PFSK-1 (cell line): ENCODE results near the gene MOGAT3.

ENCODE experiments used
- FOXP2 ChIP-seq: optimal IDR thresholded peaks from 2 replicates; pipeline ENCODE3; 2011; ENCODE audit warnings: borderline replicate concordance, control low read depth, inconsistent platforms; ENCODE audit not compliant: insufficient read depth; ENCODE audit errors: extremely low read length, extremely low read depth
- POLR2AphosphoS5 ChIP-seq: IDR thresholded peaks from 2 replicates; pipeline ENCODE4 v1.6.1; 2012; ENCODE audit warnings: low read depth, mild to moderate bottlenecking, control low read depth, low read length, moderate library complexity
- REST ChIP-seq, 2 experiments: IDR thresholded peaks; 2 replicates each; pipeline versions ENCODE4 v1.6.1 to v1.8.0; 2011 to 2012; ENCODE audit warnings: low read depth in 2 of 2, low read length in 2 of 2, control low read depth in 1 of 2, inconsistent platforms in 1 of 2, mild to moderate bottlenecking in 1 of 2, moderate library complexity in 1 of 2; ENCODE audit not compliant: insufficient read depth in 1 of 2
- SIN3A ChIP-seq: IDR thresholded peaks from 2 replicates; pipeline ENCODE4 v1.6.1; 2012; ENCODE audit warnings: mild to moderate bottlenecking, low read length, moderate library complexity, borderline replicate concordance; ENCODE audit not compliant: insufficient read depth
- TAF1 ChIP-seq: IDR thresholded peaks from 2 replicates; pipeline ENCODE4 v1.6.1; 2012; ENCODE audit warnings: low read length, control low read depth, borderline replicate concordance; ENCODE audit not compliant: insufficient read depth

Gene MOGAT3

GRCh38 chr7:101155303-101155702 is 45.5 kb downstream of the MOGAT3 start:
- TF ChIP-seq POLR2AphosphoS5, result no peak
- TF ChIP-seq FOXP2, result no peak
- TF ChIP-seq TAF1, result no peak
- TF ChIP-seq SIN3A, result no peak
- TF ChIP-seq REST (IDR thresholded peaks at IDR 0.05; ENCODE audit: insufficient read depth in 1 of 2, low read depth in 2 of 2, low read length in 2 of 2), result no peak

DNA sequence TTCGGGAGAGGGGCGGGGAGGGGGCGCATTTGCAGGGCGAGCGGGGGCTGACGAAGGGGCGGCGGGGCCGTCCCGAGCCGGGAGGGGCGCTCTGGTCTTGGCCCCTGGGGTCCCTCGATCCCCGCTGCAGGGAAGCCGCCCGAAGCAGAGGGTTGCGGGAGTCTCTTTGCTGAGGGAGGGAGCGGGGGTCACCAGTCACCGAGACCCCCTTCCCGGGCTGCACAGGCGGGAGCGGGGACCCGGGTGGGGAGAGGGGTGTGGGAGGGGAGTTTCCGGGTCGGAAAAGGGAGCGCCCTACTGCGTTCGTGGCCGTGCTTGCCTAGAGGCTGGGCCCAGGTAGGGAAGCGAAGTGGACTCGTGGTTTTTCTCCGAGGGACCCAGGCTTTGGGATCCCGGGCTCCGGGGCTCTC is 46.1 kb downstream of the MOGAT3 start:
- TF ChIP-seq TAF1, result no peak
- no peak for TF ChIP-seq REST (IDR thresholded peaks at IDR 0.05; ENCODE audit: insufficient read depth in 1 of 2, low read depth in 2 of 2, low read length in 2 of 2)
- TF ChIP-seq SIN3A, result no peak
- no peak for TF ChIP-seq POLR2AphosphoS5
- no peak for TF ChIP-seq FOXP2

- TF ChIP-seq REST (IDR thresholded peaks at IDR 0.05; ENCODE audit: insufficient read depth in 1 of 2, low read depth in 2 of 2, low read length in 2 of 2), result no peak
- no peak; the same call in 1 of the 2 replicates for TF ChIP-seq SIN3A
- TF ChIP-seq POLR2AphosphoS5, result no peak
- TF ChIP-seq FOXP2, result no peak
- TF ChIP-seq TAF1, result no peak
These were observed 46.7 kb downstream of the MOGAT3 start, which contains the start of gene AP1S1 for GRCh38 chr7:101153969-101154692. Gene AP1S1 (plus strand): TSS chr7:101154476. CDS start chr7:101154515, 39 bp downstream.

DNA sequence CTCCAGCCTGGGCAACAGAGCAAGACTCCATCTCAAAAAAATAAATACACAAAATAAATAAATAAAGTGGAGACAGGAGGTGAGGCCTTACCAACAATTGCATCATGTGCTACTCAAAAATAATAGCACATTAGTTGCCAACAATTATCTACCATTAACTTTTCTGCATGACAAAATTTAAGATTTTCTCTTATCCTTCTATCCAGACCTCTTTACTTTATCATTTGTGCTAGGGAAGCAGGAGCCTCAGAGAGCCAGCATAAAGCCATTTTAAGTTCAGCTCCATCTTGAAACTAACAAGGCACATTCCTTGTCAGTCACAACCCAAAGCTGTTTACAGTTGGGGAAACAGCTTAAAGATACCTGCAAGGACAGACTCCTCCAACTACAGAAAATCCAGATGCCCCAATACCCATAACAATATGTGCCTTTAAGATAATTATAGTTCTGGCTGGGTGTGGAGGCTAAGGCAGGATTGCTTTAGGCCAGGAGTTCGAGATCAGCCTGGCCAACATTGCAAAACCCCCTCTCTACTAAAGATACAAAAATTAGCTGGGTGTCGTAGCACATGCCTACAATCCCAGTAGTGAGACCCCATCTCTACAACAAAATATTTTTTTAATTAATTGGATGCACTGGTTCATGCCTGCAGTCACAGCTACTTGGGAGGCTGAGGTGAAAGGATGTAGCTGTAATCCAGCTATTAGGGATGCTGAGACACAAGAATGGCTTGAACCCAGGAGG is 48.8 kb downstream of the MOGAT3 start:
- no peak for TF ChIP-seq REST (IDR thresholded peaks at IDR 0.05; ENCODE audit: insufficient read depth in 1 of 2, low read depth in 2 of 2, low read length in 2 of 2)
- TF ChIP-seq SIN3A, result no peak
- TF ChIP-seq TAF1, result no peak
- TF ChIP-seq POLR2AphosphoS5, result no peak
- TF ChIP-seq FOXP2, result no peak
